Caco-2 (cell line): Measurements from ENCODE around the gene KCNN3. TPM values are rescaled to one million over a fixed set of nuclear protein-coding genes. Genes with fewer than 3 reads are reported as not detected.

Experiments used
- BruUV-seq: library from RNA; stranded (reverse); fragments of 400-500 nt; replicated peaks from 2 replicates; lab custom pipeline; 2021; lab: Mats Ljungman, UMichigan
- CTCF ChIA-PET: fragments of 300-600 bp; sonication (Branson Sonifier 250); formaldehyde crosslinking; loops from one replicate; lab custom pipeline; 2022; ENCODE audit warnings: antibody characterized with exemption; lab: Charles Lee
- POLR2A ChIA-PET: fragments of 300-600 bp; sonication (Branson Sonifier 250); formaldehyde crosslinking; loops from one replicate; lab custom pipeline; 2022; ENCODE audit warnings: antibody characterized with exemption; lab: Charles Lee
- DNase-seq, 2 experiments: peaks; one replicate each; pipeline versions ENCODE4 v3.0.0 to v3.0.0-alpha.2; 2020 to 2022
- H3K27me3 ChIP-seq: replicated peaks from 2 replicates; pipeline ENCODE4 v1.6.0; 2011; ENCODE audit warnings: low read length; ENCODE audit not compliant: control insufficient read depth, insufficient read depth
- H3K36me3 ChIP-seq: 2 replicates; pipeline ENCODE4 v1.5.1; 2011; ENCODE audit warnings: low read length; ENCODE audit not compliant: control insufficient read depth, insufficient read depth
- H3K4me1 ChIP-seq: fragments of 250-450 bp; sonication (Bioruptor Pico); 2 replicates; pipeline ENCODE4 v1.5.1; 2020; ENCODE audit warnings: mild to moderate bottlenecking
- H3K4me3 ChIP-seq: 2 replicates; pipeline ENCODE4 v1.5.1; 2011; ENCODE audit warnings: low read depth, mild to moderate bottlenecking, control low read depth, low read length
- H3K9me3 ChIP-seq: fragments of 250-450 bp; sonication (Bioruptor Pico); 2 replicates; pipeline ENCODE4 v1.5.1; 2020; ENCODE audit warnings: mild to moderate bottlenecking, moderate library complexity
- H3K27ac Mint-ChIP-seq: one replicate; pipeline ENCODE4 v1.8.0; 2022; ENCODE audit warnings: mixed read lengths; ENCODE audit not compliant: unreplicated experiment
- H3K27me3 Mint-ChIP-seq: one replicate; pipeline ENCODE4 v1.8.0; 2022; ENCODE audit warnings: mixed read lengths; ENCODE audit not compliant: insufficient read depth, unreplicated experiment
- H3K36me3 Mint-ChIP-seq: one replicate; pipeline ENCODE4 v1.8.0; 2022; ENCODE audit warnings: mild to moderate bottlenecking, mixed read lengths; ENCODE audit not compliant: insufficient read depth, unreplicated experiment
- H3K4me1 Mint-ChIP-seq: one replicate; pipeline ENCODE4 v1.8.0; 2022; ENCODE audit warnings: low read depth, mixed read lengths; ENCODE audit not compliant: unreplicated experiment
- H3K4me3 Mint-ChIP-seq: one replicate; pipeline ENCODE4 v1.8.0; 2022; ENCODE audit warnings: mild to moderate bottlenecking, moderate library complexity, mixed read lengths; ENCODE audit not compliant: unreplicated experiment
- H3K9me3 Mint-ChIP-seq: one replicate; pipeline ENCODE4 v1.8.0; 2022; ENCODE audit warnings: mixed read lengths; ENCODE audit not compliant: unreplicated experiment
- CTCF ChIP-seq, 2 experiments: fragments of 200-600 bp in 1 of 2; IDR thresholded peaks; 1 replicate in 1 of 2; 2 replicates in 1 of 2; pipeline versions ENCODE4 v1.5.1 to v1.8.0; 2011 to 2022; ENCODE audit warnings: antibody characterized with exemption in 1 of 2, control low read depth in 1 of 2, inconsistent platforms in 1 of 2, low read depth in 1 of 2, low read length in 1 of 2, mild to moderate bottlenecking in 1 of 2, moderate library complexity in 1 of 2; ENCODE audit not compliant: insufficient read depth in 1 of 2, severe bottlenecking in 1 of 2, unreplicated experiment in 1 of 2
- intact Hi-C: fragments of 100-400 bp; cut with micrococcal nuclease; formaldehyde crosslinking; loops from one replicate; pipeline ENCODE4 v1.10.0; 2022; ENCODE audit not compliant: unreplicated experiment
- total RNA-seq: library from RNA; stranded (reverse); gene quantifications from 2 replicates; pipeline ENCODE4 v1.2.3, GENCODE V29; 2022

Gene KCNN3
- total RNA-seq, 1 experiment from 2014 or later, result 0.05 TPM

GRCh38 chr1:154842635-154843034 lies 27.4 kb downstream of the KCNN3 start:
- H3K36me3 ChIP-seq, result no peaks in the 10 kb centered on the region
- H3K4me1 ChIP-seq, result no peaks in the 10 kb centered on the region
- Mint-ChIP-seq H3K36me3 (no peaks in the 10 kb centered on the region), H3K27ac (no peak overlapping the region), H3K4me3 (no peak overlapping the region), H3K4me1 (no peaks in the 10 kb centered on the region), H3K27me3 (peaks cover 3% of the 10 kb centered on the region), H3K9me3 (no peaks in the 10 kb centered on the region)
- ChIA-PET CTCF (no interaction called here), POLR2A (no interaction called here)
- no peak for DNase-seq
- TF ChIP-seq CTCF (IDR thresholded peaks at IDR 0.05; ENCODE audit: insufficient read depth in 1 of 2, low read depth in 1 of 2, low read length in 1 of 2, severe bottlenecking in 1 of 2, unreplicated experiment in 1 of 2), result no peak
- H3K4me3 ChIP-seq, result no peak overlapping the region
- no TSS peak for BruUV-seq
- no peaks in the 10 kb centered on the region for H3K27me3 ChIP-seq
- intact Hi-C loops, result no loop called here
- H3K9me3 ChIP-seq, result no peaks in the 10 kb centered on the region

GRCh38 chr1:154841384-154841783 lies 28.7 kb downstream of the KCNN3 start:
- Histone ChIP-seq H3K4me3 (no peak overlapping the region), H3K27me3 (peaks cover under 1% of the 10 kb centered on the region; the same call in 1 of the 2 replicates), H3K9me3 (no peaks in the 10 kb centered on the region), H3K36me3 (no peaks in the 10 kb centered on the region), H3K4me1 (no peaks in the 10 kb centered on the region)
- H3K36me3 Mint-ChIP-seq, result no peaks in the 10 kb centered on the region
- BruUV-seq, result no TSS peak
- H3K27ac Mint-ChIP-seq, result no peak overlapping the region
- no peaks in the 10 kb centered on the region for H3K9me3 Mint-ChIP-seq
- ChIA-PET CTCF (no interaction called here), POLR2A (no interaction called here)
- no peaks in the 10 kb centered on the region for H3K4me1 Mint-ChIP-seq
- no peak overlapping the region for H3K4me3 Mint-ChIP-seq
- H3K27me3 Mint-ChIP-seq, result peaks cover 6% of the 10 kb centered on the region
- no peak for DNase-seq
- no peak for TF ChIP-seq CTCF (IDR thresholded peaks at IDR 0.05; ENCODE audit: insufficient read depth in 1 of 2, low read depth in 1 of 2, low read length in 1 of 2, severe bottlenecking in 1 of 2, unreplicated experiment in 1 of 2)
- intact Hi-C loops, result no loop called here

- Histone ChIP-seq H3K27me3 (peaks cover 1% of the 10 kb centered on the region; the same call in 1 of the 2 replicates), H3K36me3 (no peaks in the 10 kb centered on the region), H3K9me3 (no peaks in the 10 kb centered on the region), H3K4me3 (no peak overlapping the region), H3K4me1 (no peaks in the 10 kb centered on the region)
- ChIA-PET CTCF (interaction anchor here (0.7 kb wide), 1 partner anchor 23 kb away, joined by 4 read pairs; no protein-coding TSS in a partner anchor), POLR2A (no interaction called here)
- Mint-ChIP-seq H3K36me3 (no peaks in the 10 kb centered on the region), H3K27me3 (peaks cover 5% of the 10 kb centered on the region), H3K27ac (no peak overlapping the region), H3K4me3 (no peak overlapping the region), H3K9me3 (no peaks in the 10 kb centered on the region), H3K4me1 (no peaks in the 10 kb centered on the region)
- no TSS peak for BruUV-seq
- DNase-seq, result no peak
- no peak for TF ChIP-seq CTCF (IDR thresholded peaks at IDR 0.05; ENCODE audit: insufficient read depth in 1 of 2, low read depth in 1 of 2, low read length in 1 of 2, severe bottlenecking in 1 of 2, unreplicated experiment in 1 of 2)
- intact Hi-C loops, result no loop called here
Observed at GRCh38 chr1:154840269-154841176, 29.6 kb downstream of the KCNN3 start.
